Liver (tissue), 9 donors: Measurements from ENCODE around the gene LIPJ. TPM values are rescaled to one million over a fixed set of nuclear protein-coding genes. Genes with fewer than 3 reads are reported as not detected.

ENCODE experiments used
- DNase-seq: peaks from one replicate; pipeline ENCODE4 v3.0.0-alpha.2; 2017; ENCODE audit warnings: low spot score
- H3K27ac ChIP-seq, 2 donors: one replicate each; pipeline ENCODE4 v1.7.0; 2013; ENCODE audit warnings: inconsistent platforms in 2 of 2, low read length in 2 of 2, control low read depth in 1 of 2, low read depth in 1 of 2, mild to moderate bottlenecking in 1 of 2
- H3K27me3 ChIP-seq, 4 donors: one replicate each; pipeline versions ENCODE4 v1.6.1 to v1.7.0; 2013; ENCODE audit warnings: low read length in 3 of 4, inconsistent platforms in 1 of 4, mild to moderate bottlenecking in 1 of 4, moderate library complexity in 1 of 4; ENCODE audit not compliant: control insufficient read depth in 4 of 4, insufficient read depth in 4 of 4
- H3K36me3 ChIP-seq, 4 donors: one replicate each; pipeline versions ENCODE4 v1.6.1 to v1.7.0; 2013; ENCODE audit warnings: low read length in 3 of 4, mild to moderate bottlenecking in 3 of 4, low read depth in 1 of 4, moderate library complexity in 1 of 4; ENCODE audit not compliant: control insufficient read depth in 4 of 4, insufficient read depth in 3 of 4
- H3K4me1 ChIP-seq, 4 donors: one replicate each; pipeline versions ENCODE4 v1.6.1 to v1.7.0; 2013; ENCODE audit warnings: low read length in 3 of 4, mild to moderate bottlenecking in 3 of 4, moderate library complexity in 1 of 4; ENCODE audit not compliant: control insufficient read depth in 4 of 4, insufficient read depth in 4 of 4
- H3K4me3 ChIP-seq, 3 donors: one replicate each; pipeline versions ENCODE4 v1.6.1 to v1.7.0; 2013; ENCODE audit warnings: low read length in 3 of 3, control low read depth in 1 of 3, low read depth in 1 of 3, mild to moderate bottlenecking in 1 of 3
- H3K9ac ChIP-seq, 2 donors: one replicate each; pipeline ENCODE4 v1.7.0; 2013; ENCODE audit warnings: low read length in 2 of 2, mild to moderate bottlenecking in 2 of 2, moderate library complexity in 2 of 2, control low read depth in 1 of 2, low read depth in 1 of 2
- H3K9me3 ChIP-seq, 4 donors: one replicate each; pipeline versions ENCODE4 v1.6.1 to v1.7.0; 2013; ENCODE audit warnings: low read length in 3 of 4; ENCODE audit not compliant: control insufficient read depth in 4 of 4
- EGR1 ChIP-seq, 2 donors: IDR thresholded peaks; 2 replicates each; pipeline ENCODE4 v1.6.1; 2016 to 2018; ENCODE audit warnings: antibody characterized with exemption in 2 of 2, low read depth in 2 of 2
- FOXA1 ChIP-seq: IDR thresholded peaks from 2 replicates; pipeline ENCODE4 v1.6.1; 2016; ENCODE audit warnings: antibody characterized with exemption
- FOXA2 ChIP-seq: IDR thresholded peaks from 2 replicates; pipeline ENCODE4 v1.6.1; 2016; ENCODE audit warnings: antibody characterized with exemption
- GABPA ChIP-seq, 2 donors: IDR thresholded peaks in 1 of 2; conservative IDR thresholded peaks in 1 of 2; 2 replicates each; pipeline ENCODE4 v1.6.1; 2016; ENCODE audit warnings: antibody characterized with exemption in 2 of 2, mild to moderate bottlenecking in 1 of 2, moderate library complexity in 1 of 2
- HNF4A ChIP-seq, 2 donors: conservative IDR thresholded peaks; 2 replicates each; pipeline ENCODE4 v1.6.1; 2016; ENCODE audit warnings: antibody characterized with exemption in 2 of 2, mild to moderate bottlenecking in 2 of 2
- HNF4G ChIP-seq: IDR thresholded peaks from 2 replicates; pipeline ENCODE4 v1.6.1; 2016; ENCODE audit warnings: antibody characterized with exemption
- JUND ChIP-seq, 2 donors: IDR thresholded peaks; 2 replicates each; pipeline ENCODE4 v1.6.1; 2016; ENCODE audit warnings: antibody characterized with exemption in 2 of 2
- NR2F2 ChIP-seq: IDR thresholded peaks from 2 replicates; pipeline ENCODE4 v1.6.1; 2016; ENCODE audit warnings: antibody characterized with exemption
- RAD21 ChIP-seq, 2 donors: IDR thresholded peaks; 2 replicates each; pipeline ENCODE4 v1.6.1; 2016; ENCODE audit warnings: antibody characterized with exemption in 2 of 2, mild to moderate bottlenecking in 2 of 2
- RXRA ChIP-seq, 2 donors: IDR thresholded peaks; 2 replicates each; pipeline ENCODE4 v1.6.1; 2017 to 2018; ENCODE audit warnings: antibody characterized with exemption in 2 of 2, mild to moderate bottlenecking in 1 of 2
- SP1 ChIP-seq: IDR thresholded peaks from 2 replicates; pipeline ENCODE4 v1.6.1; 2018; ENCODE audit warnings: antibody characterized with exemption, mild to moderate bottlenecking
- TAF1 ChIP-seq: conservative IDR thresholded peaks from 2 replicates; pipeline ENCODE4 v1.6.1; 2016; ENCODE audit warnings: antibody characterized with exemption, mild to moderate bottlenecking
- YY1 ChIP-seq: IDR thresholded peaks from 2 replicates; pipeline ENCODE4 v1.6.1; 2016; ENCODE audit warnings: antibody characterized with exemption, mild to moderate bottlenecking
- WGBS: extraction: QIAGEN DNeasy Blood & Tissue Kit; methylation state at CpG from one replicate; pipeline ENCODE4 v1.1.7; 2013; 5-methylcytosine and 5-hydroxymethylcytosine counted together
- polyA plus RNA-seq, 2 donors: library from polyadenylated mRNA; stranded (reverse) in 1 of 2; unstranded in 1 of 2; fragments of 200-250 nt in 1 of 2; fragments of >200 nt in 1 of 2; fragmentation: Nextera tagmentation in 1 of 2; extraction: Ambion mirVana in 1 of 2; gene quantifications; one replicate each; pipeline versions ENCODE4 v1.2.1 to v1.2.3, GENCODE V29; 2013 to 2015
- total RNA-seq, 2 donors: library from RNA; depleted of rRNA; stranded (reverse); fragments of >200 nt; gene quantifications; one replicate each; pipeline ENCODE4 v1.2.3, GENCODE V29; 2014
- TF ChIP-seq, protein P1 (sequence below): IDR thresholded peaks from 2 replicates; pipeline ENCODE4 v1.6.1; 2016; ENCODE audit warnings: antibody characterized with exemption
- TF ChIP-seq, protein P2 (sequence below): IDR thresholded peaks from 2 replicates; pipeline ENCODE4 v1.6.1; 2016; ENCODE audit warnings: antibody characterized with exemption
- TF ChIP-seq, protein P3 (sequence below): IDR thresholded peaks from 2 replicates; pipeline ENCODE4 v1.6.1; 2016; ENCODE audit warnings: antibody characterized with exemption
- TF ChIP-seq, protein P4 (sequence below): IDR thresholded peaks from 2 replicates; pipeline ENCODE4 v1.6.1; 2016; ENCODE audit warnings: antibody characterized with exemption, mild to moderate bottlenecking
- TF ChIP-seq, protein P5 (sequence below): fragments of 150-350 bp; IDR thresholded peaks from 2 replicates; pipeline ENCODE4 v1.5.1; 2017; ENCODE audit warnings: improper control_type of control experiment, low read depth, low read length; ENCODE audit not compliant: missing input control
- donor health status: healthy.
- donor health status: healthy.
- donor health status: healthy.
- donor health status: healthy.
- donor health status: healthy.

The LIPJ gene
- total and polyA plus RNA-seq, 4 donors, result 0.01 to 0.17 (median 0.11) TPM; not detected in 1

DNA sequence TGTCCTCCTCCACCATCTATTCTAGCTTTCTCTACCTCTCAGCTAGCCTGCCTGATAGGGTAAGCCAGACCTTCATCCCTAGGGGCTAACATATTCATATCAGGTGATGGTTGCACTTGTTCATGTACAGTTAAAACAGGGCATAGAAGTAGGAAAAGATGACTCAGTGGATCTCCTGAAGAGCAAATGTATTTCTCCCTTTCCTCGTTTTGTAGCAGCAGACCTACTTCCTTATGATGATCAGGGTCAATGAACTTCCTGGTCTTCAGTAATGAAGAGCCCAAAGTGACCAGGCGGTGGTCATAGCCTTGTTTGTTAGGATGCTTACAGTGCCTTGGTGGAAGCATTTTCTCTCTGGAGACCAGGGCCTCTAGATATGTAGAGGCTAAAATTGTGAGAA is 6.3 kb downstream of the LIPJ start (continued):
- TF ChIP-seq SP1 (no peak), YY1 (no peak), RXRA (IDR thresholded peaks at IDR 0.05) (no peak), RAD21 (IDR thresholded peaks at IDR 0.05) (no peak), HNF4A (conservative IDR thresholded peaks at IDR 0.05) (no peak), EGR1 (IDR thresholded peaks at IDR 0.05; ENCODE audit: low read depth in 2 of 2) (no peak), FOXA2 (no peak), TAF1 (no peak), FOXA1 (no peak)
- TF ChIP-seq, protein P1, sequence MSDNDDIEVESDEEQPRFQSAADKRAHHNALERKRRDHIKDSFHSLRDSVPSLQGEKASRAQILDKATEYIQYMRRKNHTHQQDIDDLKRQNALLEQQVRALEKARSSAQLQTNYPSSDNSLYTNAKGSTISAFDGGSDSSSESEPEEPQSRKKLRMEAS, result no peak

DNA sequence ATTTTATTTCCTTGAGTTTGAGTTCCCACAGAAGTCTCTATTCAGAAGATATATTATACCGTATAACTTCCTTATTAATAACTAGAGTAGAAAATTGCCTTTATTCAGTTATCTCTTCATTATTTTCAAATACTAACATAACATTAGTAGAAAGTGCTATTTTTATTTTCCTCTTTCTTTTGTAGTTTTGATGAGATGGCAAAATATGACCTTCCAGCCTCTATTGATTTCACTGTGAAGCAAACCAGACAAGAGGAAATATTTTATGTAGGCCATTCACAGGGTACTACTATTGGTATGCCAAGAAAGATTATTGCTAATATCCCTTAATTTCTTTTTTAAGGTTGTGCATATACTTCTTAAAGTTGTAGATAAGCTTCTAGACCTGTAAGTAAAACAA is 7.9 kb downstream of the LIPJ start:
- no peaks in the 10 kb centered on the region for H3K4me1 ChIP-seq
- H3K36me3 ChIP-seq, result no peaks in the 10 kb centered on the region
- no peaks in the 10 kb centered on the region for H3K9me3 ChIP-seq
- no peak for DNase-seq
- no peaks in the 10 kb centered on the region for H3K27me3 ChIP-seq
- H3K4me3 ChIP-seq, result no peak overlapping the region
- 96% methylated on average over 1 of the region's 1 CpG for WGBS
- TF ChIP-seq, protein P2, sequence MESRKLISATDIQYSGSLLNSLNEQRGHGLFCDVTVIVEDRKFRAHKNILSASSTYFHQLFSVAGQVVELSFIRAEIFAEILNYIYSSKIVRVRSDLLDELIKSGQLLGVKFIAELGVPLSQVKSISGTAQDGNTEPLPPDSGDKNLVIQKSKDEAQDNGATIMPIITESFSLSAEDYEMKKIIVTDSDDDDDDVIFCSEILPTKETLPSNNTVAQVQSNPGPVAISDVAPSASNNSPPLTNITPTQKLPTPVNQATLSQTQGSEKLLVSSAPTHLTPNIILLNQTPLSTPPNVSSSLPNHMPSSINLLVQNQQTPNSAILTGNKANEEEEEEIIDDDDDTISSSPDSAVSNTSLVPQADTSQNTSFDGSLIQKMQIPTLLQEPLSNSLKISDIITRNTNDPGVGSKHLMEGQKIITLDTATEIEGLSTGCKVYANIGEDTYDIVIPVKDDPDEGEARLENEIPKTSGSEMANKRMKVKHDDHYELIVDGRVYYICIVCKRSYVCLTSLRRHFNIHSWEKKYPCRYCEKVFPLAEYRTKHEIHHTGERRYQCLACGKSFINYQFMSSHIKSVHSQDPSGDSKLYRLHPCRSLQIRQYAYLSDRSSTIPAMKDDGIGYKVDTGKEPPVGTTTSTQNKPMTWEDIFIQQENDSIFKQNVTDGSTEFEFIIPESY, result no peak
- TF ChIP-seq, protein P3, sequence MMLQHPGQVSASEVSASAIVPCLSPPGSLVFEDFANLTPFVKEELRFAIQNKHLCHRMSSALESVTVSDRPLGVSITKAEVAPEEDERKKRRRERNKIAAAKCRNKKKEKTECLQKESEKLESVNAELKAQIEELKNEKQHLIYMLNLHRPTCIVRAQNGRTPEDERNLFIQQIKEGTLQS, result no peak
- TF ChIP-seq GABPA (IDR thresholded peaks at IDR 0.05 in 1 of 2, conservative IDR thresholded peaks at IDR 0.05 in 1 of 2), result no peak
- no peak overlapping the region for H3K27ac ChIP-seq
- no peak overlapping the region for H3K9ac ChIP-seq

DNA sequence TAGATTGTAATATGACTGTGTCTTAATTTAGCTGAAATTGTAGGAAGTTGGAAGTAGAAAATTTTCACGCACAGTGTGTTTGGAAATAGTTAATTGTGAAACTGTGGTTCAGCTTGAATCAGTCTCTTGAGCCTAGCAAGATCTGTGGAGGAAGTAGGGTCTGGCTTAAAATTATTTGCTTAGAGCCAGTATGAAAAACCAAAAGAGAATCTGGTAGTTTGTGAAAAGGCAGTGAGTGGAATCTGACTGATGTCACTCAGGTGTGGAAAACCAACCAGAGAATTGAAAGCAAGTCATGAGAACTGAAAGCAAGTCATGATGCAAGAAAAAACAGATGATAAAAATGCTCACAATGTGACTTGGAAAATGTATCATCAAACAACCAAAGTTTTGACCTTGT is 11.5 kb downstream of the LIPJ start:
- Histone ChIP-seq H3K36me3 (no peaks in the 10 kb centered on the region), H3K9me3 (no peaks in the 10 kb centered on the region), H3K9ac (no peak overlapping the region), H3K27ac (no peak overlapping the region), H3K4me3 (no peak overlapping the region), H3K27me3 (no peaks in the 10 kb centered on the region), H3K4me1 (no peaks in the 10 kb centered on the region)
- DNase-seq, result no peak
- 81% methylated on average over 1 of the region's 1 CpG for WGBS
- no peak for TF ChIP-seq HNF4A (conservative IDR thresholded peaks at IDR 0.05)
- no peak for TF ChIP-seq GABPA (IDR thresholded peaks at IDR 0.05 in 1 of 2, conservative IDR thresholded peaks at IDR 0.05 in 1 of 2)
- TF ChIP-seq YY1, result no peak
- TF ChIP-seq, protein P4, sequence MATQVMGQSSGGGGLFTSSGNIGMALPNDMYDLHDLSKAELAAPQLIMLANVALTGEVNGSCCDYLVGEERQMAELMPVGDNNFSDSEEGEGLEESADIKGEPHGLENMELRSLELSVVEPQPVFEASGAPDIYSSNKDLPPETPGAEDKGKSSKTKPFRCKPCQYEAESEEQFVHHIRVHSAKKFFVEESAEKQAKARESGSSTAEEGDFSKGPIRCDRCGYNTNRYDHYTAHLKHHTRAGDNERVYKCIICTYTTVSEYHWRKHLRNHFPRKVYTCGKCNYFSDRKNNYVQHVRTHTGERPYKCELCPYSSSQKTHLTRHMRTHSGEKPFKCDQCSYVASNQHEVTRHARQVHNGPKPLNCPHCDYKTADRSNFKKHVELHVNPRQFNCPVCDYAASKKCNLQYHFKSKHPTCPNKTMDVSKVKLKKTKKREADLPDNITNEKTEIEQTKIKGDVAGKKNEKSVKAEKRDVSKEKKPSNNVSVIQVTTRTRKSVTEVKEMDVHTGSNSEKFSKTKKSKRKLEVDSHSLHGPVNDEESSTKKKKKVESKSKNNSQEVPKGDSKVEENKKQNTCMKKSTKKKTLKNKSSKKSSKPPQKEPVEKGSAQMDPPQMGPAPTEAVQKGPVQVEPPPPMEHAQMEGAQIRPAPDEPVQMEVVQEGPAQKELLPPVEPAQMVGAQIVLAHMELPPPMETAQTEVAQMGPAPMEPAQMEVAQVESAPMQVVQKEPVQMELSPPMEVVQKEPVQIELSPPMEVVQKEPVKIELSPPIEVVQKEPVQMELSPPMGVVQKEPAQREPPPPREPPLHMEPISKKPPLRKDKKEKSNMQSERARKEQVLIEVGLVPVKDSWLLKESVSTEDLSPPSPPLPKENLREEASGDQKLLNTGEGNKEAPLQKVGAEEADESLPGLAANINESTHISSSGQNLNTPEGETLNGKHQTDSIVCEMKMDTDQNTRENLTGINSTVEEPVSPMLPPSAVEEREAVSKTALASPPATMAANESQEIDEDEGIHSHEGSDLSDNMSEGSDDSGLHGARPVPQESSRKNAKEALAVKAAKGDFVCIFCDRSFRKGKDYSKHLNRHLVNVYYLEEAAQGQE, result no peak
- TF ChIP-seq, protein P3, result no peak
- no peak for TF ChIP-seq JUND (IDR thresholded peaks at IDR 0.05)
- TF ChIP-seq SP1, result no peak
- TF ChIP-seq HNF4G, result no peak
- TF ChIP-seq RAD21 (IDR thresholded peaks at IDR 0.05), result no peak
- TF ChIP-seq NR2F2, result no peak
- no peak for TF ChIP-seq FOXA1
- TF ChIP-seq FOXA2, result no peak
- no peak for TF ChIP-seq TAF1
- no peak for TF ChIP-seq RXRA (IDR thresholded peaks at IDR 0.05)
- TF ChIP-seq, protein P1, result no peak
- TF ChIP-seq, protein P5, sequence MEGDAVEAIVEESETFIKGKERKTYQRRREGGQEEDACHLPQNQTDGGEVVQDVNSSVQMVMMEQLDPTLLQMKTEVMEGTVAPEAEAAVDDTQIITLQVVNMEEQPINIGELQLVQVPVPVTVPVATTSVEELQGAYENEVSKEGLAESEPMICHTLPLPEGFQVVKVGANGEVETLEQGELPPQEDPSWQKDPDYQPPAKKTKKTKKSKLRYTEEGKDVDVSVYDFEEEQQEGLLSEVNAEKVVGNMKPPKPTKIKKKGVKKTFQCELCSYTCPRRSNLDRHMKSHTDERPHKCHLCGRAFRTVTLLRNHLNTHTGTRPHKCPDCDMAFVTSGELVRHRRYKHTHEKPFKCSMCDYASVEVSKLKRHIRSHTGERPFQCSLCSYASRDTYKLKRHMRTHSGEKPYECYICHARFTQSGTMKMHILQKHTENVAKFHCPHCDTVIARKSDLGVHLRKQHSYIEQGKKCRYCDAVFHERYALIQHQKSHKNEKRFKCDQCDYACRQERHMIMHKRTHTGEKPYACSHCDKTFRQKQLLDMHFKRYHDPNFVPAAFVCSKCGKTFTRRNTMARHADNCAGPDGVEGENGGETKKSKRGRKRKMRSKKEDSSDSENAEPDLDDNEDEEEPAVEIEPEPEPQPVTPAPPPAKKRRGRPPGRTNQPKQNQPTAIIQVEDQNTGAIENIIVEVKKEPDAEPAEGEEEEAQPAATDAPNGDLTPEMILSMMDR, result no peak
- TF ChIP-seq EGR1 (IDR thresholded peaks at IDR 0.05; ENCODE audit: low read depth in 2 of 2), result no peak
- TF ChIP-seq, protein P2, result no peak
